ENCODE measurements around the gene TNXB.

GRCh38 chr6:32109114-32109764 is at the start of gene TNXB:
- TF ChIP-seq SIN3A (IDR thresholded peaks at IDR 0.05; ENCODE audit: borderline replicate concordance, insufficient read depth, low read depth, low read length): no peak
- no peak for TF ChIP-seq CTCF (IDR thresholded peaks at IDR 0.05)
- TF ChIP-seq REST (IDR thresholded peaks at IDR 0.05; ENCODE audit: insufficient read depth in 1 of 2, low read depth in 2 of 2, low read length in 1 of 2): no peak
- TF ChIP-seq POLR2AphosphoS5 (IDR thresholded peaks at IDR 0.05; ENCODE audit: low read depth, low read length): no peak
- no peak for TF ChIP-seq TCF7L2 (IDR thresholded peaks at IDR 0.05; ENCODE audit: low read depth, low read length)
